GM12878 (cell line): ENCODE data around the gene C9orf57.

Source experiments
- EP300 ChIP-seq, 2 experiments: fragments of 150-350 bp in 1 of 2; IDR thresholded peaks; 2 replicates each; pipeline ENCODE4 v1.6.1; 2011 to 2012; ENCODE audit warnings: low read depth in 2 of 2, low read length in 2 of 2, borderline replicate concordance in 1 of 2, improper control_type of control experiment in 1 of 2, inconsistent platforms in 1 of 2; ENCODE audit not compliant: control insufficient read depth in 1 of 2
- IKZF1 ChIP-seq: fragments of 450-650 bp; conservative IDR thresholded peaks from 2 replicates; pipeline ENCODE4 v1.6.1; 2017; ENCODE audit warnings: antibody characterized with exemption, mild to moderate bottlenecking
- PKNOX1 ChIP-seq: fragments of 450-650 bp; IDR thresholded peaks from 2 replicates; pipeline ENCODE4 v1.6.1; 2016; ENCODE audit warnings: mild to moderate bottlenecking
- POLR2A ChIP-seq: IDR thresholded peaks from 2 replicates; pipeline ENCODE4 v1.6.1; 2011; ENCODE audit warnings: low read depth, mild to moderate bottlenecking, low read length
- POLR2AphosphoS5 ChIP-seq: IDR thresholded peaks from 2 replicates; pipeline ENCODE4 v1.6.1; 2011; ENCODE audit warnings: mild to moderate bottlenecking, low read length, inconsistent platforms
- SP1 ChIP-seq: IDR thresholded peaks from one replicate; pipeline ENCODE4 v1.6.1; 2011; ENCODE audit warnings: low read depth, low read length
- ZBTB33 ChIP-seq: fragments of 450-650 bp; IDR thresholded peaks from 2 replicates; pipeline ENCODE4 v1.6.1; 2017; ENCODE audit warnings: mild to moderate bottlenecking

DNA sequence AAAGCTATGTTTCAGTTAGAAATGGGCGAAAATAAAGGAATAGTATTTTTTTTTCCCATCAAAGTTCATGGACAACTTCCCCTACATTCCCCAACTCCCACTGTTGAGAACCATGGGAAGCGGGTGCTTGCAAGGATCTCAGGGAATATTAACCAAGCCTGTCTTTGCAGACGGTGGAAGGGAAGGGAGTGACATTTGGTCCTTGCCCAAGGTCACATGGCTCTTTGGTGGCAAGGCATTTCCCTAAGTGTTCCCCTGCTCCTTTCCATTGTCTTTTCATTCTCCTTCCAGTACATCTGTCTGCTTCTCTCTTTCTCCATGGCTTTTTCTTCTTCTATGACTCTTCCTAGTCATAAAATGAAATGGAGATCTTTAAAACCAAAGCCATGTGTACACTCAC lies 19.0 kb downstream of the C9orf57 start:
- no peak for TF ChIP-seq IKZF1
- no peak for TF ChIP-seq EP300 (IDR thresholded peaks at IDR 0.05; ENCODE audit: borderline replicate concordance in 1 of 2, control insufficient read depth in 1 of 2, low read depth in 2 of 2, low read length in 2 of 2)
- TF ChIP-seq SP1, result no peak
- no peak for TF ChIP-seq POLR2AphosphoS5
- no peak for TF ChIP-seq POLR2A
- no peak for TF ChIP-seq ZBTB33
- TF ChIP-seq PKNOX1, result no peak
